Adrenal gland (tissue), 5 donors: ENCODE data around the gene ATPAF2.

Experiments
- CTCF ChIP-seq, 6 experiments: fragments of 450-650 bp in 4 of 6; fragments of 200-600 bp in 2 of 6; sonication (generic) in 1 of 6; IDR thresholded peaks; 1 replicate in 5 of 6; 2 replicates in 1 of 6; pipeline versions ENCODE4 v1.5.1 to v1.8.0; 2016 to 2021; ENCODE audit warnings: antibody characterized with exemption in 6 of 6, mild to moderate bottlenecking in 2 of 6, moderate library complexity in 1 of 6
- POLR2A ChIP-seq, 2 donors: fragments of 450-650 bp; IDR thresholded peaks; one replicate each; pipeline ENCODE4 v1.6.1; 2017; ENCODE audit warnings: antibody characterized with exemption in 2 of 2, mild to moderate bottlenecking in 2 of 2, moderate library complexity in 1 of 2
- donor health status: DM: no; HTN: no; CAD: no.

GRCh38 chr17:17983776-17984175 is 55.2 kb downstream of the ATPAF2 start:
- no peak for TF ChIP-seq CTCF (IDR thresholded peaks at IDR 0.05)
- no peak for TF ChIP-seq POLR2A (IDR thresholded peaks at IDR 0.05)
